ENCODE results near the gene LMAN1L.

DNA sequence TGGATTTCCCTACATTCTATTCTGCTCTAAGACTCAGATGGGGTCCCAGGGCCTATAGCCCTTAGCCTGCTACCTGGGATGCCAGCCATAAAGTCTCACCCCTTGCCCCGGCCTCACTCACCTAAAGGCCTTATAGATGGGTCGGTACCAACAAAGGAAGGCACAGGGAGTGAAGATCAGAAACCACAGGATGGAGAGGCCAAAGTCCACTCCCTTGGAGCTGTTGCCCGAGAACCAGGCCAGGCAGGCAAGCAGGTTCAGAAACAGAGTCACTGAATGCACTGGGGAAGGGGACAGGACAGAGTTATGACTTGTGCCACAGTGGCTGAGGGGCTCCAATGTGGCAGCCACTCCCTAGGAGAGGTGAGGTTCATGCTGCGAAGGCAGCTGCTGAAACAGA, 37.8 kb downstream of the LMAN1L start:
- TF ChIP-seq, protein P1, sequence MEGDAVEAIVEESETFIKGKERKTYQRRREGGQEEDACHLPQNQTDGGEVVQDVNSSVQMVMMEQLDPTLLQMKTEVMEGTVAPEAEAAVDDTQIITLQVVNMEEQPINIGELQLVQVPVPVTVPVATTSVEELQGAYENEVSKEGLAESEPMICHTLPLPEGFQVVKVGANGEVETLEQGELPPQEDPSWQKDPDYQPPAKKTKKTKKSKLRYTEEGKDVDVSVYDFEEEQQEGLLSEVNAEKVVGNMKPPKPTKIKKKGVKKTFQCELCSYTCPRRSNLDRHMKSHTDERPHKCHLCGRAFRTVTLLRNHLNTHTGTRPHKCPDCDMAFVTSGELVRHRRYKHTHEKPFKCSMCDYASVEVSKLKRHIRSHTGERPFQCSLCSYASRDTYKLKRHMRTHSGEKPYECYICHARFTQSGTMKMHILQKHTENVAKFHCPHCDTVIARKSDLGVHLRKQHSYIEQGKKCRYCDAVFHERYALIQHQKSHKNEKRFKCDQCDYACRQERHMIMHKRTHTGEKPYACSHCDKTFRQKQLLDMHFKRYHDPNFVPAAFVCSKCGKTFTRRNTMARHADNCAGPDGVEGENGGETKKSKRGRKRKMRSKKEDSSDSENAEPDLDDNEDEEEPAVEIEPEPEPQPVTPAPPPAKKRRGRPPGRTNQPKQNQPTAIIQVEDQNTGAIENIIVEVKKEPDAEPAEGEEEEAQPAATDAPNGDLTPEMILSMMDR (optimal IDR thresholded peaks at IDR 0.05 in 1 of 3, IDR thresholded peaks at IDR 0.05 in 1 of 3, conservative IDR thresholded peaks at IDR 0.05 in 1 of 3; ENCODE audit: extremely low read depth in 1 of 3, insufficient read depth in 2 of 3, low read length in 3 of 3) = no peak
- TF ChIP-seq EZH2 (IDR thresholded peaks at IDR 0.05; ENCODE audit: low read length) = no peak
